ENCODE data around the gene HPX.

- TF ChIP-seq POLR2A (IDR thresholded peaks at IDR 0.05), result no peak
- no peak for TF ChIP-seq CTCF (IDR thresholded peaks at IDR 0.05)
- TF ChIP-seq EP300 (IDR thresholded peaks at IDR 0.05), result no peak
- TF ChIP-seq POLR2AphosphoS5 (IDR thresholded peaks at IDR 0.05), result no peak
Measured at GRCh38 chr11:6488342-6488741, 47.6 kb upstream of the HPX start.

All from gastroesophageal sphincter (tissue), 3 donors.